Muscle of back (tissue), 13 donors: ENCODE results near the gene ZNF385D. TPM values are rescaled to one million over a fixed set of nuclear protein-coding genes. Genes with fewer than 3 reads are reported as not detected.

Source experiments
- DNase-seq, 3 donors: peaks; one replicate each; pipeline versions ENCODE4 v3.0.0 to v3.0.0-alpha.2; 2013
- long read RNA-seq, 9 donors: transcript quantifications; one replicate each; lab custom pipeline, GENCODE V29; 2026
- polyA plus RNA-seq, 10 donors: library from polyadenylated mRNA; unstranded; fragments of 120-200 nt; gene quantifications; one replicate each; pipeline ENCODE4 v1.2.1, GENCODE V29; 2013; ENCODE audit not compliant: insufficient read length in 10 of 10

ZNF385D gene, protein sequence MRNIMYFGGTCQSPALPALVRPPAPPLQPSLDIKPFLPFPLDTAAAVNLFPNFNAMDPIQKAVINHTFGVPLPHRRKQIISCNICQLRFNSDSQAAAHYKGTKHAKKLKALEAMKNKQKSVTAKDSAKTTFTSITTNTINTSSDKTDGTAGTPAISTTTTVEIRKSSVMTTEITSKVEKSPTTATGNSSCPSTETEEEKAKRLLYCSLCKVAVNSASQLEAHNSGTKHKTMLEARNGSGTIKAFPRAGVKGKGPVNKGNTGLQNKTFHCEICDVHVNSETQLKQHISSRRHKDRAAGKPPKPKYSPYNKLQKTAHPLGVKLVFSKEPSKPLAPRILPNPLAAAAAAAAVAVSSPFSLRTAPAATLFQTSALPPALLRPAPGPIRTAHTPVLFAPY
- 10 to 100 TPM; 24.4 to 36.2 (median 27.6) TPM for polyA plus RNA-seq
- long read RNA-seq, donor 1, full-length matches to known transcripts, result 1 of 1 reads
- long read RNA-seq, donor 1, partial matches to known transcripts, result 0 of 1 reads
- long read RNA-seq, donor 1, other reads (novel, unspliced or antisense), result 0 of 1 reads
- long read RNA-seq, donor 2, full-length matches to known transcripts, result 4 of 4 reads
- long read RNA-seq, donor 2, partial matches to known transcripts, result 0 of 4 reads
- long read RNA-seq, donor 2, other reads (novel, unspliced or antisense), result 0 of 4 reads
- long read RNA-seq, donor 3, result 0 reads
- long read RNA-seq, donor 4, full-length matches to known transcripts, result 2 of 37 reads
- long read RNA-seq, donor 4, partial matches to known transcripts, result 35 of 37 reads
- long read RNA-seq, donor 4, other reads (novel, unspliced or antisense), result 0 of 37 reads
- long read RNA-seq, donor 5, full-length matches to known transcripts, result 2 of 2 reads
- long read RNA-seq, donor 5, partial matches to known transcripts, result 0 of 2 reads
- long read RNA-seq, donor 5, other reads (novel, unspliced or antisense), result 0 of 2 reads
- long read RNA-seq, donor 6, partial matches to known transcripts, result 12 of 12 reads
- long read RNA-seq, donor 6, other reads (novel, unspliced or antisense), result 0 of 12 reads
- long read RNA-seq, donor 7, full-length matches to known transcripts, result 7 of 7 reads
- long read RNA-seq, donor 7, partial matches to known transcripts, result 0 of 7 reads
- long read RNA-seq, donor 7, other reads (novel, unspliced or antisense), result 0 of 7 reads
- long read RNA-seq, donor 8, full-length matches to known transcripts, result 2 of 2 reads
- long read RNA-seq, donor 8, partial matches to known transcripts, result 0 of 2 reads
- long read RNA-seq, donor 8, other reads (novel, unspliced or antisense), result 0 of 2 reads
- long read RNA-seq, donor 9, result 0 reads

DNA sequence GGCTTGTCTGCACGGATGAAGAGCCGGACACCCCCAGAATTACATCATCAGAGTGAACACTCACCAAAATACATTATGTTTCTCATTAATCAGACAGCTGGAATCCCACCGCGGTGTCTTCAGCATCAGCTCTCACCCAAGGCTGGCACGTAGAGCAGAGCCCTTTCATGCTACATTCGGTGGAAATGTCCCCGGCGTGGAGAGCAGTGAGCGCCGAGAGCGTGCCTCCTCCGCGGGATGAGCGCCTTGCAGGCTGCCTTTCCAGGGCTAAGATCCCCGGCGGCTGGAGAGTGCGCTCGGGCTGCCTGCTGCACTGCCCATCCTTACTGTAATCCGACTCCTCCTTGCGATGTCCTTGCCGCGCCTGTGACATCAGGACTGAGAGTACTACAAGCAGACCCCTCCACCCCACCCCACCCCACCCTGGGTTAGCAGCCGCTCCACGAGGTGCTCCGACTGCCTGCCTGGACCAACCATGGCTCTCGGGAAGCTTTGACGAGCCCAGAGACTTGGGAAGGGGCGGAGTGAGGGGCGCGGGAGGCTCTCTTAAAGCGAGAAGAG is at the start of gene ZNF385D:
Gene ZNF385D (minus strand): TSS at position 380 of the 561 bp plus-strand sequence. CDS start 294 bp downstream, at position 86.
- peak; percentile 67 to 92 (median 84) for DNase-seq

DNA sequence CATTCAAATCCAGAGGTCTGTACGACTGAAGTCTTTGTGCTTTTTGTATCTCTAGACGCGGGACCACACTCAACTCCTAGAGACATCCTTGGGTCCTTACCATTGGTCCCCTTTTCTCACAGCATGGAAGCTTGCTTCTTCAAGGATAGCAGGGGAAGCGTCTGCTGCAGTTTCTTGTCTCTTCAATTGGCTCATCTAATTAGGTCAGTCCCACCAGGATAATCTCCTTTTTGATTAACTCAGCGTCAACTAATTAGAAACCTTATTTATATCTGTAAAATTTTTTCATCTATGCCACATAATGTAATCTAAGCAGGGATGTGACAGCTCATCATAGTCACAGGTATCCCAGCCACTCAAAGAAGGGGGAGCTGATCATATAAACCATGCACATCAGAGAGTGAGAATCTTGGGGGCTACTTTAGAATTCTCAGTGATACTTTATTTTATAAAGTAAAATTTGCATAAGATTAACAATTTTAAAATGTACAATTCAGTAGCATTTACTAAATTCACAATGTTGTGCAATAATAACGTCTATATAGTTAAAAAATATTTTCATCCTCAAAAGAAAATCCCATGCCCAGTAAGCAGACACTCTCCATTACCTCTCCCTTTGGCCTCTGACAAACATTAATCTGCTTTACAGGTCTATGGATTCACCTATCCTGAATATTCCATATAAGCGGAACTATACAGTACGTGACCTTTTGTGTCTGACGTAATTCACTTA is 47.5 kb upstream of the ZNF385D start:
- no peak for DNase-seq

DNA sequence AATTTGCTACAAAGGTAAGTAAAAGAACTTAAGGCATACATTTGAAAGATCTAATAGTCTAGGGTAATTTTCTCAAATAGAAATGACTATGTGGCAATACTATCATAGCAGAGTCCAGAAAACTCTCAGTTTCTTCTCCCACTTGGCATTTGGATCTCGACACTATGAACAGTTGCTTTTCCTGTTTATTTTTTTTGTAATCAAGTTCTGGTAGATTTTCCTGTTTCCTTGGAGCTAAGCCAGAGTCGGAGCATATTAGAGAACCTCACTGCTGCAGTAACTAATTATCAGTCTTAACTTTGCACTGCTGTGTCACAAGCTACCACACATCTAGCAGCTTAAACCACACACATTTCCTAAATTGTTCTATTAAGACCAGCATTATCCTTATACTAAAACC is 44.9 kb upstream of the ZNF385D start:
- no peak for DNase-seq

DNA sequence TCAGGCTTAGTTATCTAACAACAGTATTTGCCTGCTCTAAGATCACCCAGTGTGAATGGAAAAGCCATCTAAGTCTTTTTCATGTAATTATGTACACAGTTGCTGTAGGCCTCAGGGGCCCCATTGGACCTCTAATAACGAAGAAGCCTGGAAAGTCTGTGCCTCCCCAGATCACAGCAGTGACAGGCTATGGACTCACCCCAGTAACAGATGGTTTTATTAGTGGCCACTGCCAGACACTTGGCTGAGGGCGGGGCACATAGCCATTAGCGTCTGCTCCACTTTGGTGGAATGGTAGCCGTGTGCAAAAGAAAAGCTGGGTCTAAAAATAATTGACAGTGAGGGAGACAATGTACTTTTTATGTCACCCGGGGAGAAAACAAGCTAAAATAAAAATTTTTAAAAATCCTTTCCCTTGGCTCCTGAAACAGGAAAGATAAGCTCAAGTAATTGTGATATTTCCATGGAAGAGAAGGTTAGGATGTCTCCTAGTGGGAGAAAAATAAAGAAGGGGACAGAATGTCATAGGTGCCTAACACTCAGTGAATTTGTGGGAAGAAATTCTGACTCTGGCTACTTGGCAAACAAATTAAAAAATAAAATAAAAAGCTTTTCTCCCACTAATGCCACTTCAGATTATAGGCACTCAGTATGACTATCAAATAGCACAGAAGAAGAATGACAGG is 44.3 kb upstream of the ZNF385D start:
- peak; percentile 58 to 73 (median 62) for DNase-seq

DNA sequence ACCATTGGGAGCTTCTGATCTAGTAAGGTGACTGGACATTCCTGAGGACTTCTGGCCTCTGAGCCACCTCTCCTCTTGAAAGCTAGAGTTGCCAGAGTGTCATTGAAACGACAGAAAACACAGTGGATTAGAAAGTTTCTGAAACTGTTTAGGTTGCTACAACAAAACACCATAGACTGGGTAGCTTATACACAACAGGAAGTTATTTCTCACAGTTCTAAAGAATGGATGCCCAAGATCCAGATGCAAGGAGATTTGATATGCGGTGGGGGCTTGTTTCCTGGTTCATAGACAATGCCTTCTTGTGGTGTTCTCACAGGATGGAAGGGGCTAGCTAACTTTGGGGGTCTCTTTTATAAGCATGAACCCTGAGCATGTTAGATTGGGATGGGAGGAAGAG is 43.3 kb upstream of the ZNF385D start:
- DNase-seq, result no peak

DNA sequence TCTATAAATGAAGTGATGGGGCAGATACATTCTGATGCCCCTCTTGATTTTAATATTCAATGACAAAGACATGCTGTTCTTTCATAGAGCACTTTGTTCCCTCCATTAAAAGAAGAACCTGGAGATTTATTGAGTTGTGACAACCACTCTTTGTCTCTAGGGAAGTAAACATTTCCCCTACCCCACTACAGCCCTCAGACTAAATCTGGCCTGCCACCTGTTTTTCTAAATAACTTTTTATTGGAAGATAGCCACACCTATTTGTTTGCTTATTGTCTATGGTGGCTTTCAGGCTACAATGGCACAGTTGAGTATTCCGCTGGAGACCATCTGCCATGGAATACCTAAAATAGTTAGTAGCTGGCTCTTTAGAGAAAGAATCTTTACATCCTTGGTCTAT is 41.2 kb upstream of the ZNF385D start:
- DNase-seq, result no peak

DNA sequence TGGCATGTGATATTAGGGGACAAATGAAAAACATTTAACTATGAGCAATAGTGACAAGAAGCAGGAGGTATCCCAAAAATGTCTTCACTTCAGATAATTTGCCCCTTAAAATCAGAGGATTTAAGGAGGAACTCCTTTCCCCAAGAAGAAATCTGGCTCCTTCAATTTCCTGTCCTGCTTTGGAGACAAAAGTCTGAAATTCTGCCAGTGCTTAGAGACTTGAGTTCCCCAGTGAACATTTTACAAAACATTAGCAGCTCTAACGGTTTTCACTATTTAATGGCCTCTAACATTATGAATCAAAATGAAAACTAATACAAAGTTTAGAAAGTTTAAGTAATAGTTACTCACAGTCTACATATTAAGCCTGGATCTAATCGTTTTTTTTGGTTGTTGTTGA is 40.3 kb upstream of the ZNF385D start:
- DNase-seq, result peak in 1 of 3 donors; percentile 55

DNA sequence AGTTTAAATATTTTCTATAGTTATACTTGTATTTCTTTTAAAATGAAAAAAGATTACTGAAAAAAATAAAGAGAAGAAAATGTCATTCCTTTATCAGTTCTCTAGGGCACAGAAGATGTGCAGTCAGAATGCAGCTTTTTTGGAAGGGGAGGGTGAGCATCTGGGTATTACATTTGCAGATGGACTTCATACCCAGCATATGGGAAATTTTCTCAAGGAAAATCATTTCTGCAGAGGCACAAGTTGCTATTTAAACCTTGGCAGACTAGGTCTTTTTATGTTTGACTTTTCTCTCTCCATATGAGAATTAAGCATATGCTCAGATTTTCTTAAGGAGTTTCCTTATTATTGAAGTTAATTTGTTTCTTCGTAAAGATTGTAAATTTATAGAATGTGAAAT is 39.5 kb upstream of the ZNF385D start:
- peak in 1 of 3 donors; percentile 54 for DNase-seq

DNA sequence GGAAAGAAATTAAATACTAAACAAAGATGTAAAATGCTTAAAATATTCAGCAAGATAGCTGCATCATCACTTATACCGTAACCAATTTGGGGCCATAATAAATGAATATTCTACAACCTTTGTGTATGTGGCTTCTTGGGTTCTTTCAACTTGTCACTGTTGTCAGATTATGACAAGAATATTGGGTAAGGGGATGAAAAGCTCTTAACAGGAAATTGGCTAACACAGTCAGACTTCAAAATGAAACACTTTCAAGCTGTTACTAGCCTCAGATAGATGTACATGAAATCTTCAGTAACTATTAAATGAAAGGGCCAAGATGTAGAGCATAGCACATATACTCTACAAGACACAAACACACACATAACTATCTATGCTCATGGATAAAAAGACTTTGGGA is 38.7 kb upstream of the ZNF385D start:
- DNase-seq, result no peak

DNA sequence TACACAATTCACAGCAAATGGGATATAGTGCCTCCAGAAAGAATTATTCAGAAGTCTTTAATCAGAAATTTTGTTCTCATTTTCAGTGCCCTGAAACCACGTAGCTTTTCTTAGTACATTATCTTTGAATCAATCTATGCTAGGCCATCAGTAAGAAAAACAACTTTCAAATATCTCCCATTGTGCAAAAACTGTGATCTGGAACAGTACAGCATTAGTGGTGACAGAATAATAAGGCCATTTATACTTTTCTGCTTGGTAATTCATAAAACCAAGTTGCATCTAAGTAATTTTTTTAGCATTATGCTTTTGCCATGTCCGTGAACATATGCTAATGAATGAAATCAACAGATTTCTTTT is 35.4 kb upstream of the ZNF385D start:
- DNase-seq, result no peak

DNA sequence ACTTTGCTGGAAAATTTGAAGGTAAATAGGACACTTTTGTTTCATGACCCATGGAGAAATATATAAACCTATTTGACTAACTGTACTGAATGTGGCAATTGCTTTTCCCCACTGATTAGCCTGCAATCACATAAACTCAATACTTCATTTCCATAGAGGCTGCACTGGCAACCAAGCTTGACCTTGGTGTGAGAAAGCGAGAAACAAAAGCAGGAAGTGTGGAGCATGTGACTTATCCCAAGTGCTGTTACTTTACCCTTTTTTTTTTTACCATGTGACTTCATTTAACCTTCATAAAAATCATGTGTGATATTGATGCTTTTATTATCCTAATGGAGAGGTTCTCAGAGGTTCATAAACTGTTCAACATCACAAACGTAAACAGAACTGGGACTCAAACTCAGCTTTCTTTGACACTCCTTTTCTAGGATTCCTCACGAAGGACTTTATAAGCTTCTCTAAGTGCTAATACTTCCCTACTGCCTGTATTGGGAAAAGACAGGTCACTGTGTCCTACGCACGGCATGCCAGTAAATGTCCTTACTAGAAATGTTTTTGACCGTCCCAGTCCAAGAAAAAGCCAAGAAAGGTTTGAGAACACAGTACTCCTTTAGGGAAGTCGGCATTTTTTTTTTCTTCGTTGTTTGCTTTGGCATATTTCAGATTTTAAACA is 34.9 kb upstream of the ZNF385D start:
- no peak for DNase-seq

DNA sequence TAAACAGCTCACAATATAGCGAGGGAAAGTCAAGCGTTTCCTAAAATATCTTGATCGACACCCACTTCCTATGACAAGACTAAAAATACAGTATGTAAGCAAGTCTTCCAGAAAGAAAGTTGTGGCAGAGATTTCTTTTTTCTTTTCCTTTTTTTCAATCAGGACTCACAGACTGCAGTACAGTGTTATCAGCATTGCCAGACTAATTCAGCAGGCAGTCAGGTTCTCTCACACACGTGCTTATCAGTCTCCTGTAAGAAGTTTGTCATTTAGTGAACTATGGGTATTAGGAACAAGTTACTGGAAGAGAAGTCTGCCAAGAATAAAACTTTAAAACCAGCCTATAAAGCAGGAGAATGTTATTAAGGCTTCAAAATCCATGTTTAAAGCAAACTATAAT is 32.8 kb upstream of the ZNF385D start:
- DNase-seq, result no peak

DNA sequence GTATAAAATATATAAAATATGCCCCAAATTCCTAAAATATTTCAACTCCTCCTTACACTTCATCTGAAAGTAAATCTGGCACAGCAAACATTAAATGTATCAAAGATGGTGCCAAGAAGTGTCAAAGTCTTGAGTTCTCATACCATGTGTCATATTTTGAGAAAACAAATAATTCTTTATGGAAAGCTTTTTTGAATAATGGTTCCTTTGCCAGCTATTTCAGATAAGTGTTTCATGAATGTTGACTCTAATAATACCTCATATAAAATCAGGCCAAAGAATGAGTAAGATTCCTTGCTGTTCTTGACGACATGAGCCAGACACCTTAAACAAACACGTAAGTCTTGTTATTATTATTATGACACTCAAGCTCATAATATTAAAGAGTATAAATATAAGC is 30.3 kb upstream of the ZNF385D start:
- no peak for DNase-seq

DNA sequence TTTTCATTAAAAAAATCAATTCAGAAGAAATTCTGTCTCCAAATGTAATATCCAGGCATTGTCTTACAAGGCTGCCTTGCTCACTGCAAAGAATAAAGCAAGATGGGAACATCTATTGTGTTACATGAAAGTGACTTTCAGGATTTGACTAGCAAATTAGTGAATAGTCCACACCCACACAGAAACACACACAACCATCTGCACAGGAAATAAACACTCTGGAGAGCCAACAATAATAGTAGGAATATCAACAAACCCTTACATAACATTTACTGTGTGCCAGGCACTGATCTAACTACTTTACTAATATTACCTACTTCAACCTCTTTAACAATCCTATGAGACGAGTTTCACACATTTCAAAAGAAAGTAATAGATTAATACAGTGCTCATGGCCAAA is 28.9 kb upstream of the ZNF385D start:
- no peak for DNase-seq

DNA sequence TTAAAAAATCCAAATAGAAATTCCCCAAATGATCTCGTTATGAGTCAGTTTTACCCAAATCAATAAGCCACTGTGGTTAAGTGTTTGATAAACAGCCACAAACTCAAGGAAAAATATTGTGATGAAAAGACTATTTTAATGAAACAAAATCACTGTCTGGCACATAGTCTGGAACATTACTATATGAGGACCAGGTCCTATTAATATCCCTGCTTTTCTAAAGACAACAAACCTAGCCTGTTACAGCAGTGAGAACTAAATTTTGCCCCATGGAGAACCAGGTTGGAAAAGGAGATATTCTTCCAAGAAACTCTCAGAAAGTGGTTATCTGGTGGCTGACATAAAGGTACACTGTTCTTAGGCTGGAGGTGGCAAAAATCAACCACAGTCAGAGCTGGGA is 27.7 kb upstream of the ZNF385D start:
- DNase-seq, result no peak

DNA sequence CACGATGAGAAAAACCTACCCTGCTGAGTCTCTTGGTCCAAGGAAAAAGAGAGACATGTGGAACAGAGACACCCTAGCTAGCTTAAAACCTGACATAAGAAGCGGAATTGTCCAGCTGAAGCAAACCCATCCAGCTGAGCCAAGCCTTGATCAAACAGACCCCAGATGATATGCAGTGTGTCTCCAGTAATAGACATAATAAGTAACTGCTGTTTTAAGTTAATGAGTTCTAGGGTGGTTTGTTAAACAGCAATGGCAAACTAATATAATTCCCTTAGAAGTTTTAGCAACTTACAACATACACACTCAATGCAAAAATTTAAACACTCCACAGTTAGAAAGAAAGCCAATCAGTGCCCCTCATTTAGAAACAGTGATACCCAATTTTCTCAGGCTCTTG is 26.8 kb upstream of the ZNF385D start:
- no peak for DNase-seq

DNA sequence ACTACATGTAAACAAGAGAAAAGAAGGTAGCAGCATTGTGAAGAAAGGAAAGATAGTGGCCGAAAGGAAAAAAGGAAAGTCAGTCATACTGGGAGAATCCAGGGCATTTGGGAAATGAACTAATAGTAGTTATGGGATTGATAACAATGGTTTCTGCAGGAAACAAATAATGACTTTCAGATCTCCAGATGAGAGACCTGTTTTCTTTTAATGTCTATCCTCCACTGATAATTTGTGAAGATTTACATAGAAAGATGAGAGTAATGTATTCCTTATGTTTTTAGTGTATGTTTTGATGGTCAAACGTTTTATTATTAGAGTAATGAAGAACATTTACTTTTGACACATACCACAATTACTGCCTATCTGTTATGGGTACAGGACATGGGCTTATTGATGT is 15.0 kb upstream of the ZNF385D start:
- DNase-seq, result no peak

DNA sequence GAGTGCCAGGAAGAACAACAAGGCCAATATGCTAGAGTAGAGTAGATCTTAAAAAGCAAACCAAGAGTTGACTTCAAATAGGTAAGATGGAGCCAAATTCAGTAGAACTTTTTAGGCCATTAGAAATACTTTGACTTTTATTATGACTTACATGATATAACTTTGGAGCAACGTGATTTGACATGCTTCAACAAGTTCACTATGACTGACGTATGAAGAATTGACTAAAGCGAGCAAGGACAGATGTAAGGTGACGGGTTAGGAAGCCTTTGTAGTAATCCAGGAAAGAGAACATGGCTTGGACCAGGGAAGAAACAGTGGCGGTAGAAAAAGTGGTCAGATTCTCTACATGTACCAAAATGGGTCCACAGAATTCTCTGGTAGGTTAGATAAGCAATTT is 4.9 kb upstream of the ZNF385D start:
- DNase-seq, result no peak

DNA sequence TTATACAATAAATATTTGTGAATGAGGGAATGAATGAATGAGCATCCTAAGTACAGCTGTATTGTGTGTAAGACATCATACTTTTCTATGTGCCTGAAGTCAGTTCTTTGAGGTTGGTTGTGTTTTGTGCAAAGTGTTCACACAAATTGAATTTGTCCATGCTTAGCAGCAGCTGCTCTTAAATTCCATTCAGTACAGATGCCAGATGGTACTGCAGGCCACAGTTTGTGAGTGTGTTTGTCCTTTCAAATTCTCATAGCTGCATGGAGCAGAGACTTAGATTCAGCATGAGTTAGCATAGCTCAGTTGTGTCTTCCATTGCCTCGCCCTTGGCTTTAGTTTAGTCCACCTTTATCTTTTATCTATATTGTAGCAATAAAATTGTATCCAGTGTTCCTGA is 3.8 kb upstream of the ZNF385D start:
- no peak for DNase-seq
